K562 (cell line): ENCODE results near the gene VSNL1. TPM values are rescaled to one million over a fixed set of nuclear protein-coding genes. Genes with fewer than 3 reads are reported as not detected.

ENCODE experiments used
- ATAC-seq: fragments of 200-7000 bp; cut with Tn5 transposase; 3 replicates; pipeline ENCODE4 v1.9.1; 2020; ENCODE audit warnings: moderate library complexity
- BruUV-seq: library from RNA; stranded (reverse); fragments of 400-500 nt; replicated peaks from 2 replicates; lab custom pipeline; 2021; lab: Mats Ljungman, UMichigan
- CTCF ChIA-PET: fragments of 300-600 bp; formaldehyde crosslinking; extraction: SDS; loops from one replicate; lab custom pipeline; 2021; ENCODE audit warnings: low intra/inter-chr PET ratio; lab: Yijun Ruan, JAX
- POLR2A ChIA-PET: fragments of 300-600, 350-650 bp; sonication (Branson Sonifier 250); formaldehyde crosslinking; extraction: SDS; loops from one replicate; lab custom pipeline; 2021; ENCODE audit warnings: antibody characterized with exemption, inconsistent platforms; lab: Yijun Ruan, JAX
- DNase-seq, 4 experiments: peaks; one replicate each; pipeline versions ENCODE4 v3.0.0 to v3.0.0-alpha.2; 2011 to 2018; ENCODE audit warnings: low spot score in 3 of 4, mixed read lengths in 3 of 4; ENCODE audit errors: extremely low read depth in 1 of 4
- FAIRE-seq: peaks from 2 replicates; lab custom pipeline; 2011; peaks lifted over from hg19 to GRCh38; lab: Jason Lieb, UNC
- H2AFZ ChIP-seq: 2 replicates; pipeline ENCODE4 v1.6.0; 2011; ENCODE audit warnings: low read depth, low read length, control low read depth, inconsistent platforms
- H3K27ac ChIP-seq: fragments of 200-600 bp; 3 replicates; pipeline ENCODE4 v1.8.0; 2011; ENCODE audit warnings: low read depth, mild to moderate bottlenecking, control low read depth, inconsistent platforms, low read length, moderate library complexity, mixed read lengths; ENCODE audit errors: extremely low read depth
- H3K27me3 ChIP-seq, 2 experiments: fragments of 300-600 bp in 1 of 2; 2 replicates in 1 of 2; 3 replicates in 1 of 2; pipeline versions ENCODE4 v1.6.0 to v1.8.0; 2011; ENCODE audit warnings: inconsistent platforms in 2 of 2, low read length in 2 of 2, mild to moderate bottlenecking in 1 of 2, mixed read lengths in 1 of 2, moderate library complexity in 1 of 2; ENCODE audit not compliant: control insufficient read depth in 2 of 2, insufficient read depth in 2 of 2
- H3K36me3 ChIP-seq: fragments of 300-600 bp; 3 replicates; pipeline ENCODE4 v1.8.0; 2011; ENCODE audit warnings: mild to moderate bottlenecking, low read length, inconsistent platforms; ENCODE audit not compliant: control insufficient read depth, insufficient read depth
- H3K4me1 ChIP-seq, 2 experiments: fragments of 200-600 bp in 1 of 2; replicated peaks in 1 of 2; 2 replicates in 1 of 2; 3 replicates in 1 of 2; pipeline versions ENCODE4 v1.5.1 to v1.8.0; 2011; ENCODE audit warnings: inconsistent platforms in 2 of 2, low read length in 2 of 2, mild to moderate bottlenecking in 1 of 2, mixed read lengths in 1 of 2, moderate library complexity in 1 of 2; ENCODE audit not compliant: control insufficient read depth in 2 of 2, insufficient read depth in 2 of 2
- H3K4me2 ChIP-seq: 2 replicates; pipeline ENCODE4 v1.6.1; 2011; ENCODE audit warnings: low read length, control low read depth, inconsistent platforms, mixed read lengths; ENCODE audit not compliant: insufficient read depth
- H3K4me3 ChIP-seq: fragments of 200-600 bp; sonication (generic), shearing (Covaris generic); 2 replicates; pipeline ENCODE4 v1.5.1; 2016; ENCODE audit warnings: control low read depth, inconsistent platforms
- H3K79me2 ChIP-seq: fragments of 200-600 bp; 3 replicates; pipeline ENCODE4 v1.8.0; 2011; ENCODE audit warnings: low read length, inconsistent platforms; ENCODE audit not compliant: control insufficient read depth, insufficient read depth
- H3K9ac ChIP-seq, 2 experiments: 2 replicates each; pipeline versions ENCODE4 v1.6.0 to v1.6.1; 2011; ENCODE audit warnings: low read depth in 2 of 2, low read length in 2 of 2, control low read depth in 1 of 2, inconsistent platforms in 1 of 2, mild to moderate bottlenecking in 1 of 2, mixed read lengths in 1 of 2; ENCODE audit not compliant: insufficient read depth in 1 of 2
- H3K9me1 ChIP-seq: one replicate; pipeline ENCODE4 v1.6.0; 2011; ENCODE audit warnings: inconsistent platforms, mild to moderate bottlenecking, low read length, moderate library complexity; ENCODE audit not compliant: control insufficient read depth, insufficient read depth
- H3K9me3 ChIP-seq: replicated peaks from 2 replicates; pipeline ENCODE4 v1.5.1; 2011; ENCODE audit warnings: low read depth, low read length, inconsistent platforms; ENCODE audit not compliant: control insufficient read depth, insufficient read depth
- H4K20me1 ChIP-seq: replicated peaks from 2 replicates; pipeline ENCODE4 v1.6.1; 2011; ENCODE audit warnings: low read length, inconsistent platforms, mixed read lengths; ENCODE audit not compliant: control insufficient read depth, insufficient read depth
- ATF1 ChIP-seq, 2 experiments: fragments of 450-650 bp in 1 of 2; IDR thresholded peaks; 2 replicates each; pipeline ENCODE4 v1.6.1; 2016; ENCODE audit warnings: missing compliant biosample characterization in 1 of 2, missing genetic modification characterization in 1 of 2
- BRD4 ChIP-seq: fragments of 200-600 bp; sonication (generic); IDR thresholded peaks from 2 replicates; pipeline ENCODE4 v1.6.1; 2017; ENCODE audit warnings: inconsistent platforms
- CHD7 ChIP-seq: fragments of 200-600 bp; sonication (generic); IDR thresholded peaks from one replicate; pipeline ENCODE4 v1.6.1; 2012; ENCODE audit warnings: mild to moderate bottlenecking, low read depth, low read length, inconsistent platforms
- ESRRB ChIP-seq: fragments of 250-450 bp; sonication (Bioruptor Pico); IDR thresholded peaks from 2 replicates; pipeline ENCODE4 v1.5.0; 2020; ENCODE audit warnings: mild to moderate bottlenecking, moderate library complexity, borderline replicate concordance
- HLTF ChIP-seq: fragments of 450-650 bp; IDR thresholded peaks from 2 replicates; pipeline ENCODE4 v1.6.1; 2016
- LARP7 ChIP-seq: fragments of 450-650 bp; IDR thresholded peaks from 2 replicates; pipeline ENCODE4 v1.6.1; 2016
- LEF1 ChIP-seq: fragments of 450-650 bp; IDR thresholded peaks from 2 replicates; pipeline ENCODE4 v1.6.1; 2016; ENCODE audit warnings: mild to moderate bottlenecking
- TBP ChIP-seq: optimal IDR thresholded peaks from 2 replicates; pipeline ENCODE3; 2011; ENCODE audit warnings: low read depth, low read length, improper control_type of control experiment
- ZFP1 ChIP-seq: fragments of 450-650 bp; formaldehyde crosslinking; IDR thresholded peaks from 2 replicates; pipeline ENCODE4 v1.4.0; 2020; ENCODE audit warnings: mild to moderate bottlenecking, mixed read lengths
- in situ Hi-C: fragments of 300-500 bp; cut with MboI; formaldehyde crosslinking; loops from 4 replicates; pipeline ENCODE4 v1.15.0; 2018; ENCODE audit warnings: inconsistent platforms, mixed read lengths
- intact Hi-C: fragments of 100-400 bp; cut with micrococcal nuclease; formaldehyde crosslinking; loops from 2 replicates; pipeline ENCODE4 v1.14.2; 2022
- polyA plus RNA-seq, 8 experiments: library from polyadenylated mRNA; depleted of rRNA in 4 of 8; stranded (reverse) in 5 of 8; unstranded in 3 of 8; fragments of >200 nt; fragmentation: Nextera tagmentation in 2 of 8; fragmentation: Illumina TruSeq in 1 of 8; extraction: Ambion mirVana in 2 of 8; extraction: Trizol in 1 of 8; gene quantifications; 2 replicates each; pipeline versions ENCODE4 v1.2.1 to v1.2.3, GENCODE V29; 2011 to 2014; ENCODE audit warnings: inconsistent platforms in 1 of 8, missing spikeins in 1 of 8
- total RNA-seq, 7 experiments: library from RNA; depleted of rRNA in 6 of 7; stranded (reverse); fragments of >200 nt in 6 of 7; fragmentation: Illumina TruSeq in 2 of 7; extraction: Trizol in 2 of 7; gene quantifications; 2 replicates each; pipeline versions ENCODE4 v1.2.1 to v1.2.3, GENCODE V29; 2011 to 2021; ENCODE audit warnings: low replicate concordance in 1 of 7
- TF ChIP-seq, protein P1 (sequence below): fragments of 250-450 bp; sonication (Bioruptor Pico); IDR thresholded peaks from 2 replicates; pipeline ENCODE4 v1.9.0; 2021; ENCODE audit warnings: mild to moderate bottlenecking
- TF ChIP-seq, protein P2 (sequence below): fragments of 250-450 bp; sonication (Bioruptor Pico); IDR thresholded peaks from 2 replicates; pipeline ENCODE4 v1.8.0; 2022; ENCODE audit warnings: inconsistent platforms, mild to moderate bottlenecking, moderate library complexity, borderline replicate concordance

The VSNL1 gene
- total and polyA plus RNA-seq, 9 of the 15 experiments (the other 6 are each of a cell fraction or from before 2014, with no cell fraction given), result 0.20 TPM; not detected in 8

- Histone ChIP-seq H3K79me2 (no peaks in the 10 kb centered on the region), H3K36me3 (no peaks in the 10 kb centered on the region), H3K9ac (no peak overlapping the region), H3K4me1 (no peaks in the 10 kb centered on the region; a peak in 1 of 5 replicates), H2AFZ (no peak overlapping the region), H3K27ac (no peak overlapping the region), H4K20me1 (no peaks in the 10 kb centered on the region), H3K9me1 (no peaks in the 10 kb centered on the region), H3K4me2 (no peak overlapping the region), H3K9me3 (no peaks in the 10 kb centered on the region), H3K27me3 (peaks cover 3 to 16% of the 10 kb centered on the region in 2 experiments; a peak in 3 of 5 replicates), H3K4me3 (no peak overlapping the region)
- in situ Hi-C loops, result no loop called here
- DNase-seq (no peak), FAIRE-seq (no peak), ATAC-seq (no peak)
- POLR2A ChIA-PET, result no interaction called here
- intact Hi-C loops, result no loop called here
- CTCF ChIA-PET, result interaction anchor here (0.6 kb wide), 1 partner anchor 64 kb away, joined by 3 read pairs; no protein-coding TSS in a partner anchor
- no TSS peak for BruUV-seq
- TF ChIP-seq, protein P1, sequence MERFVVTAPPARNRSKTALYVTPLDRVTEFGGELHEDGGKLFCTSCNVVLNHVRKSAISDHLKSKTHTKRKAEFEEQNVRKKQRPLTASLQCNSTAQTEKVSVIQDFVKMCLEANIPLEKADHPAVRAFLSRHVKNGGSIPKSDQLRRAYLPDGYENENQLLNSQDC (CRISPR knock-in tag), result no peak
- TF ChIP-seq TBP (no peak), LEF1 (no peak), ZFP1 (CRISPR knock-in tag) (no peak), ESRRB (CRISPR knock-in tag) (no peak), CHD7 (no peak), ATF1 (CRISPR knock-in tag; IDR thresholded peaks at IDR 0.05) (no peak), ATF1 (tag; IDR thresholded peaks at IDR 0.05) (no peak), HLTF (no peak), BRD4 (no peak), LARP7 (no peak)
- TF ChIP-seq, protein P2, sequence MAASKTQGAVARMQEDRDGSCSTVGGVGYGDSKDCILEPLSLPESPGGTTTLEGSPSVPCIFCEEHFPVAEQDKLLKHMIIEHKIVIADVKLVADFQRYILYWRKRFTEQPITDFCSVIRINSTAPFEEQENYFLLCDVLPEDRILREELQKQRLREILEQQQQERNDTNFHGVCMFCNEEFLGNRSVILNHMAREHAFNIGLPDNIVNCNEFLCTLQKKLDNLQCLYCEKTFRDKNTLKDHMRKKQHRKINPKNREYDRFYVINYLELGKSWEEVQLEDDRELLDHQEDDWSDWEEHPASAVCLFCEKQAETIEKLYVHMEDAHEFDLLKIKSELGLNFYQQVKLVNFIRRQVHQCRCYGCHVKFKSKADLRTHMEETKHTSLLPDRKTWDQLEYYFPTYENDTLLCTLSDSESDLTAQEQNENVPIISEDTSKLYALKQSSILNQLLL, result no peak
Observed at GRCh38 chr2:17600556-17601204, 60.2 kb downstream of the VSNL1 start.
